ENCODE results near the gene HIRA. TPM values are rescaled to one million over a fixed set of nuclear protein-coding genes. Genes with fewer than 3 reads are reported as not detected.
A peak's percentile ranks its signal among the peaks of the same experiment; 100 is the strongest.

The HIRA gene
- total and polyA plus RNA-seq, 9 of the 15 experiments (the other 6 are each of a cell fraction or from before 2014, with no cell fraction given) = 0.96 to 132 (median 58.4) TPM

GRCh38 chr22:19398206-19398605 is 33.3 kb downstream of the HIRA start:
- ChIA-PET CTCF (ENCODE audit: low intra/inter-chr PET ratio) (no interaction called here), POLR2A (interaction anchor here (0.6 to 15.8 kb wide), 11 partner anchors 11 to 357 kb away, joined by 3 to 245 read pairs (median 7); partner anchors contain the start of genes HIRA and MRPL40)
- DNase-seq (ENCODE audit: extremely low read depth in 1 of 4, low spot score in 3 of 4) = no peak
- Histone ChIP-seq H2AFZ (ENCODE audit: low read depth, low read length) (no peak overlapping the region), H3K9me3 (replicated peaks; ENCODE audit: control insufficient read depth, insufficient read depth, low read depth, low read length) (no peaks in the 10 kb centered on the region), H3K9me1 (ENCODE audit: control insufficient read depth, insufficient read depth, low read length) (peaks cover 11% of the 10 kb centered on the region), H3K27me3 (ENCODE audit: control insufficient read depth in 2 of 2, insufficient read depth in 2 of 2, low read length in 2 of 2) (no peaks in the 10 kb centered on the region), H3K36me3 (ENCODE audit: control insufficient read depth, insufficient read depth, low read length) (peaks cover 95% of the 10 kb centered on the region), H4K20me1 (replicated peaks; ENCODE audit: control insufficient read depth, insufficient read depth, low read length) (0 out of 2 replicates have a peak, but pooled peaks cover 5% of the 10 kb centered on the region), H3K4me2 (ENCODE audit: insufficient read depth, low read length) (no peak overlapping the region), H3K4me1 (replicated peaks in 1 of 2; ENCODE audit: control insufficient read depth in 2 of 2, insufficient read depth in 2 of 2, low read length in 2 of 2) (peaks cover 31 to 33% of the 10 kb centered on the region in 2 experiments), H3K79me2 (ENCODE audit: control insufficient read depth, insufficient read depth, low read length) (peaks cover 15% of the 10 kb centered on the region; the same call in 2 of the 3 replicates), H3K27ac (ENCODE audit: extremely low read depth, low read depth, low read length) (peak overlapping the region; percentile 73), H3K4me3 (no peak overlapping the region), H3K9ac (ENCODE audit: insufficient read depth in 1 of 2, low read depth in 2 of 2, low read length in 2 of 2) (peak overlapping the region; percentile 54 to 84; a peak in 3 of 4 replicates)
- no peak for ATAC-seq
- no peak for FAIRE-seq
- WGBS (ENCODE audit: insufficient coverage, low coverage, missing lambda C conversion rate) = 63% methylated on average over 6 of the region's 6 CpGs
- BruUV-seq (replicated peaks) = no TSS peak
- in situ Hi-C loops (cut with MboI) = no loop called here
- intact Hi-C loops (cut with micrococcal nuclease) = loop anchor here (5.0 to 10.0 kb wide), 2 partner anchors 79 to 227 kb away; partner anchors contain the start of genes CDC45 and UFD1
- no peak for TF ChIP-seq ETS1 (conservative IDR thresholded peaks at IDR 0.05; ENCODE audit: control insufficient read depth, low read depth, low read length)
- TF ChIP-seq ZNF146 (CRISPR knock-in tag; IDR thresholded peaks at IDR 0.05; ENCODE audit: unreplicated experiment) = no peak
- no peak for TF ChIP-seq ZNF12 (CRISPR knock-in tag; IDR thresholded peaks at IDR 0.05)
- no peak for TF ChIP-seq THRAP3 (IDR thresholded peaks at IDR 0.05; ENCODE audit: borderline replicate concordance)
- TF ChIP-seq BDP1 (IDR thresholded peaks at IDR 0.05; ENCODE audit: insufficient read depth, insufficient read length) = no peak
- TF ChIP-seq ZNF23 (CRISPR knock-in tag; IDR thresholded peaks at IDR 0.05) = no peak
- no peak for TF ChIP-seq HMG20B (CRISPR knock-in tag; IDR thresholded peaks at IDR 0.05)
- no peak; the same call in 1 of the 2 replicates for TF ChIP-seq PPARD (CRISPR knock-in tag; IDR thresholded peaks at IDR 0.05)
- no peak for TF ChIP-seq HMGN3 (IDR thresholded peaks at IDR 0.05; ENCODE audit: borderline replicate concordance, extremely low read depth, insufficient read length, low read depth, low read length)
- TF ChIP-seq MTA2 (IDR thresholded peaks at IDR 0.05; ENCODE audit: low read depth) = no peak
- no peak for TF ChIP-seq ZNF830 (CRISPR knock-in tag; IDR thresholded peaks at IDR 0.05)
- no peak for TF ChIP-seq FOXP4 (CRISPR knock-in tag; IDR thresholded peaks at IDR 0.05; ENCODE audit: borderline replicate concordance)
- TF ChIP-seq FOXP1 (CRISPR knock-in tag; IDR thresholded peaks at IDR 0.05) = no peak
- no peak for TF ChIP-seq HOXB6 (CRISPR knock-in tag; IDR thresholded peaks at IDR 0.05; ENCODE audit: borderline replicate concordance)
- no peak for TF ChIP-seq ZNF324 (CRISPR knock-in tag; IDR thresholded peaks at IDR 0.05)
- no peak for TF ChIP-seq ZNF75A (CRISPR knock-in tag; IDR thresholded peaks at IDR 0.05)
